NCI-H1436 treated with DMSO at 0.1 percent for 48 hours (cell line): Measurements from ENCODE around the gene MESD.
"Not testable (repeated sequence)": the region's sequence is repeated elsewhere in the genome, so short reads cannot be mapped to it uniquely, and the experiment has no call there.

Experiments
- DNase-seq: peaks from one replicate; lab custom pipeline; 2025; lab: John Stamatoyannopoulos, UW

The MESD gene

DNA sequence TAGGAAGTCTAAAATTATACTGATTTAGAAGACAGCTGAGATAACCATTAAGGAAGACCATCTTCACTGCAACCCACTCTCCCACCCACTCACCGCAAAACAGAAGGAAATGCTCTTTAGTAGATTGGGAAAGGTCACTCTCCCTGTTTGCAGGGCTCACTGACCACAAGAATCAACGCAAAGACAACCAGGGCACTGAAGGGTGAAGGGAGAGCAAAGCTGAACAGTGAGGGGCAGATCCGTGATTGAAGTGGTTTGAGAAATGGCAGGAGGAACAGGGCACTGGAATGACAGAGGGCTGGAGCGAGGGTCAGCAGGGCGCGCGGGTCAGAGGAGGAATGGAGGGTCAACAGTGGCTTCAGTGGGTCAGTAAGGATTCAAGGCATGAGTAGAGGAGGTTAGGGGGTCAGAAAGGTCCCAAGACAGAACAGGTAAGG, 520 bp downstream of the MESD start:
- DNase-seq = no peak

DNA sequence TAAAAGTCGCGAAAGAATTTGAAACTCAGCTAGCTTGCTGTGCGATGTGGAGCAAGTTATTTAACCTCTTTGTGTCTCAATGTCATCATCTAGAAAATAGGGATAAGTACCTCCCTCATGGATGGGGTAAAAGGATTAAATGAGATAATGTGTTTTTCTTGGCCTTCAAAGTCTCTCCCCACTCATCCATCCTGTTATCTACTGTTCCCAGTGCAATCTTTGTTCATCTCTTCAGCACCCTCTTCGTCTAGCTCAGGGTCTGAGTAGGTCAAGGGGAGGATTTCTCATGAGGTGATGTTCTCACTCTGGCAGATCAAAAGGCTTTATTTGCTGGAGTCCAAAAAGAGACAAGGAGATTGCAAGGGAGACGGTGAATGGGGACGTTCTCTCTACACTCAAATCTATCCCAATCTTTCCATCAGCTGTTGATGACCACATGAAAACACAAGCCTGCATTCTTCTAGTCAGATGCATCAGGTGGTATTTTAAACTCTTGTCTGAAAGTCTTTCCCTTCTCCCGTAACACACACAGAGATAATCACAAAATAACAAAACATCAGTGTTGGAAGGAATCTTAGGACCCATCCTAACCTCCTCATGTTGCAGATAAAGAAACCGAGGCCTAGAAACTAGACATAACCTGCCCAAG, 1.3 kb downstream of the MESD start:
- no peak for DNase-seq

DNA sequence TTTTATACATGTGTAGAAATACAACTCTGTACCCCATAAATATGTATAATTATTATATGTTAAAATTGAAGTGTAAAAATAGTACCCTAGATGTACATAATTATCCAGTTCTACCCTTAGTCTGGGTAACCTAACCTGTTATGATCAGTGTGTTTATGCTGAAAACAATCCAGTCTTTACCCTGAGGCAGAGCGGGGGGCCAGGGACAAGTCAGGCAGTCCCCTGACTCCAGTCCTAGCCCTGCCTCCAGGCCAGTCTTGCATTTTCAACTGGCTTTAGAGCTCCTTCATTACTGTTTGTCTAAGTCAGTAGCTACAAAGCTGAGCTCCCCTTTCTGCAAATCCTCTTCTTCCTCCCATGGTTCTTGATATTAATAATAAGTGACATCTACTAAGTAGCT, 3.1 kb downstream of the MESD start:
- no peak for DNase-seq

DNA sequence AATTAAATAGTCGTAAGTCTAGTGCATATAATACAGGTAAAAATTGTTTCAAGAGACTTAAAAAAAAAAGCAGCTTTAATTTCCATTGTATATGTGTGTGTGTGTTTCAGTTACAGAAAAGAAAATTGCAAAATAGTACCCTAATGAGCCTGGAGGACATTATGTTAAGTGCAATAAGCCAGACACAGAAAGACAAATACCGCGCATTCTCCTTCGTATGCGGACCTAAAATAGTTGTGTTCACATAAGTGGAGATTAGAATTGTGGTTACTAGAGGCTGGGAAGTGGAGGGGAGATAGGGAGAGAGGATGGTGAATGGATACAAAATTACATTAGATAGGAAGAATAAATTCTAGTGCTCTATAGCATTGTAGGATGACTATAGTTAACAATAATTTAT, 3.6 kb downstream of the MESD start:
- no peak for DNase-seq

DNA sequence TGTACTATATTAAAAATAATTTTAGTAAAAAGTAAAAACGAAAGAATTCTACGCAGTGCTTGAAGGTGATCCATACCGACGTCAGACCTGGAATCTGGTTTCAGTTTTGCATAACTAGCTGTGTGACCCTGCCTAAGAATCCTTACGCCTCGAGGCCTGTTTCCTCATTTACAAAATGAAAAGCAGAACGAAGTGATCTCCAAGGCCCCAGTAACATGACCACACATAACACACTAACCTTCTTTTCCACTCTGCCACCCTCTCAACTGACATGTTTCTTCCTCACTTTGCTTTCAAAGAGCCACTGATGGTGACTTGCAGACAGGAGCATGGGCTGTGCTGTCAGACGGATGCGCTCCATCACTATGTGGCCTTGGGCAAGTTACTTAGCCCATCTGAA, 4.8 kb downstream of the MESD start:
- DNase-seq = no peak

DNA sequence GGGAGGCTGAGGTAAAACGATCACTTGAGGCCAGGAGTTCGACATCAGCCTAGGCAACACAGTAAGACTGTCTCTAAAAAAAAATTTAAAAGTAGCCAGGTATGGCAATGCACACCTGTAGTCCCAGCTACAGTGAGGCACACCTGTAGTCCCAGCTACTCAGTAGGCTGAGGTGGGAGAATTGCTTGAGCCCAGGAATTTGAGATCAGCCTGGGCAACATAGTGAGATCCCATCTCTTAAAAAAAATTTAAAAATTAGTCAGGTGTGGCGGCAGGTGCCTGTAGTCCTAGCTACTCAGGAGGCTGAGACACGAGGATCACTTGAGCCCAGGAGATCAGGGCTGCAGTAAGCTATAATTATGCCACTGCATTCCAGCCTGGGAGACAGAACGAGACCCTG, 6.8 kb downstream of the MESD start:
- no peak for DNase-seq

DNA sequence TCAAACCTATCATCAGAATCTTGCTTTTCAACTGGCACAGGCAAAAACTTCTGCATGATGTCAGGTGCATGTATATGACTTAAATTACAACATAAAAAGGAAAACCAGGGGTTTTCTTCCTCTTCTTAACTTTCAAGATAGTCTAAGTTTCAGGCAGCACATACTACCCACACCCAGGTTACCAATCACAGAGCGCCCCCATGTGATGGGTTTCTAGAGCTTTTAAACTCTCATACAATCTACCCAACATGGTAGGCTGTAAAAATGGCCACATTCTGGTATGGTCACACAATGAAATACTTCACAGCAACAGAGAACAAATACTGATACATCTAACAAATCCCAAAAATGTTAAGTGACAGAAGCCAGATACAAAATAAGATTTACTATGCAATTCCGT, 7.4 kb downstream of the MESD start:
- no peak for DNase-seq

DNA sequence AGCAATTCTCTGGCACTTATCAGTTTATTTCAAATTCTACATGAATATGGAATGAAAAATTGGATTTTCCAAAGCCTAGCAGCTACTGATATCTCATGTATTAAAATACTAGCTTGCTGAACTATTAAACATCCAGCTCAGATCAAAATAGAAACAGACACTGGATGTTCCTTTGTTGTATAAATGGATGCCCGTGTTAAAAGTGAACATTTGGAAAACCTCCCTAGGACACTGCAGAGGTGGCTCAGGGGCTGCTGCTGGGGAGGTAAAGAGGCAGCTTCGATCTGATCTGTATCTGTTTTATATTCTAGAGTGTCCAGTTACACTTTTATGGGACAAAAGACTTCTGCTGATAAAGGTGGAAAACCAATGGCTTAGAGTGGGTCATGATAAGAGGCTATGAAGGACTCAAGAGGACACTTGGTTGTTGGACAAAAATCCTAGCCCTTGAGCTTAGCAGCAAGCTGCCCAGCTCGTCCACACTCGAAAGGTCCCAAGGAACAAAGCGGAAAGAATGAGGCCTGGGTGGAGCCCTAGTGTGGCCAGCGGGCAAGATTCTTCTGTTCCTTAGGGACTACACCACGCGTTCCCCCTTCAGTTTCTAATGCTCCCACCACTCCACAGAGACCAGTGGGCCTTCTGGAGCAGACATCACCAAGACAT, 9.9 kb downstream of the MESD start:
- DNase-seq = no peak

DNA sequence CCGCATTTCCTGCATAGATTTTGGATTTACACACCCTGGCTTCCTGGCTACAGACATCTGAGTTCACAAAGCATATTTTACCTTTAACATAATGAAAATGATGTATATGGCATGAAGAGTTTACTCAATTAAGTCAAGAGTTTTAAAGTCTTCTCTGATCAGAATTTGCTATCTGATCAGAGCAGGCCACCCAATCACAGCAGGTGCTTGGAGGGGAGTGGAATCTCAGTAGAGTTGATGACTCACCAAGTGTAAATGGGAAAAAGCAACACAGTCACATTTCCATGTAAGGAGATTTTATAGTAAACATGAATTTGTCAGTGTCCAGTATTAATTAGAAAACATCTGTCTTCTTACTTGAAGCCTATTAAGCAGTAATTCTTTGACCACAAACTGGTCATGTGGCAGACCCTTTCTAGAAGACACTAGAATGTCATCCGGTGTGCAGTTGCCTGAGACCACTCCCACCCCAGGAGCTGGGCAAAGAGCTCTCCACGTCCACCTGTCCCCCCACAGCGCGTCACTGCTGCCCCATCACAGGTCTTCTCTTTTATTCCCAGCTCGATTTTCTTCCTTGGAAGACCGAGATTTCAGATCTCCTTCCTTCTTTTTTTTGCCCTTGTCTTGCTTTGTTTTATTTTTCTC, 10.8 kb downstream of the MESD start:
- DNase-seq = no peak

DNA sequence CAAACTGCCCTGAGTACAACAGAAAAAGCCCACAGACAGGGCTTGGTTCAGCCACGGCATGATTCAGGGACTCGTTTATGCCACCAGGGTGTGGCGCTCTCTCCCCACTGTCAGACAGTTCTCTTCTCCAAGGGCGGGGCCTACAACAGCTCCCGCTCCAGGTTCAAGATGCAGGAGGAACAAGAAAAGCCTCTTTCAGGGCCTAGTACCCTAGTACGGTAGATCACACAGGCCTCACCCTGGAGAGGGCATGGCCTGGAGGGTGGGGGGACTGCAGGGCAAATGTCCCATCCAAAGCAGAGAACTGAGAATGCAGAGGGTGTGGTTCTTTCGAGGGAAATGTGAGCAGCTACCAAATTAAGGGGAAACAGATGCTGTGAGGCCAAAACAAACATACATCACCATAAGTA, 12.0 kb downstream of the MESD start:
- no peak for DNase-seq

DNA sequence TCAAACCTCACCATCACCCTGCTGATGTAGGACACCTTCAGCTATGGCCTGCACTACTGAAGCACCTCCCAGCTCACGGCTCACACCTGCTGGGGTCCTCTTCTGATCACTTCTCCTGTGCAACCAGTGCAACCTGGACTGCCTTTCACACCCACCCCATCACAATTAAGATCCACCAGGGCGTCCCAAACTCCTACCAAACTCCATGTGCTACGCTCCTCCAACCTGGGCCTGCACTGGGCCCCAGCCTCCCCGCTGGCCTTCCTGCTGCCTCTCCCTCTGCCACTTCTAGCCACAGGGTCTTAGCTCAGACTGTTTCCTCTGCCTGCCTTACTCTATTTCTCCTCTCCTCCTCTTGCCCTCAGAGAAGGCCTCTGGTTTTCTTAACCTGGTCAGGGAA, 12.8 kb downstream of the MESD start:
- no peak for DNase-seq

DNA sequence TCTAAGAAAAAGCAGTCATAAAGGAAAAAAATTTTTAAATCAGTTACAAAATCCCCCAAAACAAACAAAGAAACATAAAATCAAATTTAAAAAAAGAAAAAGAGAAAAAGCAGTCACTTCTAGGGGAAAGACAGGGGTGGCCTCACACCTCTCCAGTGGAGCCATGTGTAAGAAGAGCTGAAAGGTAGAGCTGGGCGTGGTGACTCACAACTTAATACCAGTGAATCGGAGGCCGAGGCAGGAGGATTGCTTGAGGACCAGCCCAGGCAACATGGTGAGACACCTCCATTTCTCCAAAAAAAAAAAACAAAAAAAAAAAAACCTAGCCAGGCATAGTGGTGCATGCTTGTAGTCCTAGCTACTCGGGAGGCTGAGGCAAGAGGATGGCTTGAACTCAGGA, 14.7 kb downstream of the MESD start:
- no peak for DNase-seq

DNA sequence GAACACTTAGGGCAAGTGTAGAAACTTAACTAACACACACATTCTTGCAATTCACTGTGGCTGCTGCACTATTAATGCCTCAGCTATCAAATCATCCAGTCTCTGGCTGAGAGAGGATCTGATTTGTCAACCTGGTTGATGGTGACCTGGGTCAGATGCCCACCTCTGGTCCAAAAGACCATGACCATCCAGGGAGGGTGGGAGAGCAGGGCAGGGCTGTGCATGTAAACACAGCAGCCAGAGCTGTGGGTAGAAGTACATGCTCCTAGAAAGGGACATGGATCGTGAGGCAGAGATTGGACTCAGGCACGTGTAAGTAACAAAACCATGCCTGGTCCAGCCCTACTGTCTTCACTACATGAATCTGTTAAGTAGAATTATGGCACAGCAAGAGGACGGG, 17.3 kb downstream of the MESD start:
- no peak for DNase-seq

DNA sequence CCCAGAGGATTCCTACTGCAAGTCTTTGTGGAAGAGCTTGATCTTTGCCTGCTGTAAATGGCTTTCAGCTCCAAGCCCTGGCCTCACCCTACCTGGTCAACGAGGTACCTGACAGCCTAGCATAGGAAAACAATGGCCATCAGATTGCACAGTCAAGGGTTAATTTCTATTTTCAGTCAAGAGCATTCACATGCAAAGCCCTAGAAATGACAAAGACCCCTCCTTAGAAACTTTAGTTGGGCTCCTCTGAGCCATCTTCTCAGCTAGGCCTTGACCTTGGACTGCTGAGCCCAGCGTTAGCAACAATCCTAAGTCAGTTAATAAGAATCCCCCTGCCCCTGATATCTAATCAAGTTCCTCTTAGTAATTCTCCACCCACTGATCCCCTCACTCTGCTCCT, 18.5 kb downstream of the MESD start:
- DNase-seq = no peak

DNA sequence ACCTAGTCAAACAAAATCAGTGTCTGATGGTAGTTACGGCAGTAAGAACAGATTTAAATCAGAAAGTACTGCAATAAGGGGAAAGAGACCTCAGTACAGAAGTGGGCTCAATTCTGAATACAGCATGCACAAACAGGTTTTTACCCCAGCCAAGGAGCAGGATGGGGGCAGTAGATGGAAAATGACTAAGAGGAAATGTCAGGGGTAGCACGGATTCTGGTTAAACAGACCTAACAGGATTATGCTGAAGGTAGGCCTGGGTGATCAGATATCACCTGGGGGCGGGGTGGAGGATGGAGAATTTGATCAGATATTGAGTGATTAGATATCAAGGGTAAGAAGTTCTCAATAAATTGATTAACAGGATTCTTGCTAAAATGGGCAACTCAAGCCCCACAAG, 19.0 kb downstream of the MESD start:
- DNase-seq = no peak

DNA sequence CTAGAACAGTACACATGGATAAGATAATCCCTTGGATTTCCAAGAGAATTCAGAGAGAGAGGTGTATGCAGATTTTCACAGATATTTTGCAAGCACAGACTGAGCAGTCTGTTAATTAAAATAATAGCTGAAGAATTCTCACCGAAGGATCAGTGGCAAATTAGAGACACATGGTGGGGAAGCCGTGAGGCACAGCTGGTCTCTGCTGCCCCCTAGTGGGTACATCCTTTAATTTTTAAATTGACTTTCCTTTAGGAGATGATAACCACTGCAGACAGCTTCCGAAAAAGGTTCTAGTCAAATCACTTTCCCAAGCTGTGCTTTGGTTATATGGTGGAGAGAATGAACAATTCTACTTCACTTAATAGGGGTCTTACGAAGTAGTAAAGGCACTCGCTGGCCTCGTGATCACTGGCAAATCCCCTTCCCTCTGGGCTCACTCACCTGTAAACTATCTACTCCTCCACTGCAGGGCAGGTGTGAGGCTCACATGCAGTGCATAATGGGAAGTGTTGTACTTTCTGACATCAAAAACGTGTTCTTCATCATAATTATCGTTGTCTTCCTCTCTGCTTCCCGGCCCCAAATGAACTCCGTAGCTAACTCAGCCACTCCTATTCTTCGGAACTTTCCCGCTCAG, 19.5 kb downstream of the MESD start:
- no peak for DNase-seq

DNA sequence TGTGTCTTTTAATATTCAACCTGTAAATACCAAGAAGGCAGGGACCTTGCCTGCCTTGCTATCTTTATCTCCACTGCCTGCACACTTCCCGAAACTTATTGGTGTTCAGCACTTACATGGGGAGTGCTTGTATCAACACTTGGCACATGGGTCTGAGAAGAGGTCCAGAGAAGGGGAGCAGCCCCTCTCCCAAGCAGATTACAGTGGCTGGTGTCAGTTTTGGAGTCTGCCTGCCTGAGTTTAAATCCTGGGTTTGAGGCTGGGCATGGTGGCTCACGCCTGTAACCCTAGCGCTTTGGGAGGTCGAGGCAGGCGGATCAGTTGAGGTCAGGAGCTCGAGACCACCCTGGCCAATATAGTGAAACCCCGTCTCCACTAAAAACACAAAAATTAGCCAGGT, 20.3 kb downstream of the MESD start:
- no peak for DNase-seq

DNA sequence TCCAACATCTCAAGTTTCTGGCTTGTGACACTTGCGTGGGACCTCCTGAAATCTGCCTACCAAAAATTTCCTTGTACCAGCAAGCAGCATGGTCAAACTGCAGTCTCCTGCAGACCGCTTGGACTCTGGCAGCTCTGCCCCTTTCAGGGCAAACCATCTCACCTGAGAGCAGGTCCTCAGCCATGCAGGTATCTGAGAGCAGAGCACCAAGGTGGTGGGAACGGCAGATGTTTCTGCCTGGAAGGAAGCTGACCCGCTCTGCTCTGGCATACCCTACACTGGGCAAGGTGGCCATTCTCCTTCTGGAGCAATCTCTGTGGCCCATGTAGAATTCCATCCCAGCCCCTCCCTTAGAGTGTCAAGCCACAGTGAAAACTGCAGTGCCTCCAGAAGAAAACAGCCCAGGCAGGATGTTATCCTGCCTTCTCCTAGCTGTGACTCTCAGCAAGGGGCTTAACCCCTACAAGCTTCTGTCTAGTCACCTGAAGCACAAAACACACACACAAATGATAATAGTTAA, 21.6 kb downstream of the MESD start:
- DNase-seq = no peak

DNA sequence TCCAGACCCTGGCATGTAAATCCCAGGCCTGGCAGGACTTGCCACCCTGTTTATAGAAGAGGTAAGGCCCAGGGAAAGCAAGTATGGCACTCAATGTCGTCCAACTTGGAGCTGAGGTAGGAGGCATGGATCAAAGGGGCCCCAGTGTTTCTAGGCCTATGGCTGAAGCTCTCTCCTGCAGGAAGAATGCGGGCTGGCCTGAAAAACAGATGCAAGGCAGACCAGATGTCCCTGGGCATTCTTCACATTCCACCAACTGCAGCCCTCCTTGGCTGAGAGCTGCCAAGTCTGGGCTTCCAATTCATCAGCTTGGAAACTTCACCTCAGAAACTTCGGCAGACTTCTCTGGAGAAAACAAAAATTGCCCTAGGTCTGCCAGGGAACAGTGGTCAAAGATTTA, 22.2 kb downstream of the MESD start:
- no peak for DNase-seq

DNA sequence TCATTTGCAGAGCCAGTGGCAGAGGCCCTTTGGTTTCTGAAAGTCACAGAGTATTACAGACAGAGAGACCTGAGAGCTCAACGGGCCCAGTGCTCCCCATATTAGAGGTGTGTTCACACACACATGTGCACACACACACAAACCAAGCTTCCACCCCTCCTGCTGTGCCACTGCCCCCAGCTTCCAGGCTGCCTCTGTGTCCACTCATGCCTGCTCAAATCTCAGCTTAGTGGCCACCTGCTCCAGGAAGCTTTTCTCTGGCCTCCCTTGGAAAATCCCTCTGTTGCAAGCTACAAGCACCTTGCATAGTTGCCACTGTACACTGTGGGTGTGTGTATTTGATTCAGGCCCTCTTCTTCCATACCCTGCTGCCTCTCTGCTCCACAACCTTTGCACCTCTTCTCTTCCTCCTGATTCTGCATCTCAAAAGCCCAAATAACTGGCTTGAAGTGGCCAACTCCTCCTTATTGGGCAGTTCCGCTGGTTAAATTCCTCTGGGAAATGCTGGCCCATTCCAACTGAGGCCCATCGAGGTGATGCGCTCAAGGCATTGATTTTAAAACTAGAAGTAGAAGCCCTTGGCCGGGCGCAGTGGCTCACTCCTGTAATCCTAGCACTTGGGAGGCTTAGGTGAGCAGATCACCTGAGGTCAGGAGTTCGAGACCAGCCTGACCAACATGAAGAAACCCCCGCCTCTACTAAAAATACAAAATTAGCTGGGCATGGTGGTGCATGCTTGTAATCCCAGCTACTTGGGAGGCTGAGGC, 23.0 kb downstream of the MESD start:
- DNase-seq = no peak

DNA sequence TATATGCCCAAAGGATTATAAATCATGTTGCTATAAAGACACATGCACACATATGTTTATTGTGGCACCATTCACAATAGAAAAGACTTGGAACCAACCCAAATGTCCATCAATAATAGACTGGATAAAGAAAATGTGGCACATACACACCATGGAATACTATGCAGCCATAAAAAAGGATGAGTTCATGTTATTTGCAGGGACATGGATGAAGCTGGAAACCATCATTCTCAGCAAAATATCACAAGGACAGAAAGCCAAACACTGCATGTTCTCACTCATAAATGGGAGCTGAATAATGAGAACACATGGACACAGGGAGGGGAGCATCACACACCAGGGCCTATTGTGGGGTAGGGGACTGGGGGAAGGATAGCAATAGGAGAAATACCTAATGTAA, 24.2 kb downstream of the MESD start:
- DNase-seq = not testable (repeated sequence)

DNA sequence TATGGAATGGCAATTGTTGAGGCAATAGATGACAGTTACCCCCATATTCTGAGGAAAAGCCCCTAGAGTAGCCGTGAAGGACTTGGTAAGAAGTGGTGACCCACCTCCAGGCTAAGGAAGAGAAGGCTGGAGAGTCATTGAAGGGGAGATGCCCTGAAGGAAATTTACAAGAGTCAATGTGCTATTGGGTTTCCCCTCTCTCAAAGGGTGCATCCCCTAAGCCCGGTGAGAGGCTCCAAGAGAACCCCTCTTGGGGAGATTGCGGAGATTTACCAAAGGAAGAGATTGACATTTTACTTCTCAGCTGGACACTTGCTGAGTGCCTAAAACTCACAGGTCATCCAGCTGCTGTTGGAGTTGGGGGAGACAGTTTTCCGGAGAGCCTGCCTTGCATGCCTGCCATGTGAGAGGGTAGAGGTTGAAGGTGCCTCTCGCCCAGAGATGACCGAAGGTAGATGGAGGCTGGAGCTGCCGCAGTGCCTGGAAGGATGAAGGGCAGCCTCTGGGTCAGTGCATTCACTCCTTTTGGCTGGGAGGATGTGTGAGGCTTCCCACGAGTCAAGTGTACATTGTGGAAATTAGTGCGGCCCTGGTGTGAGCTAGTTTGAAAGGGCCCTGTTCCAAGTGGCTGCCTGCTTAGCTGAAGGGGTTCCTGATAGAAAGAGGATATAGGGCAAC, 30.7 kb downstream of the MESD start:
- DNase-seq = no peak
